ENCODE data around the gene PROM1.

DNA sequence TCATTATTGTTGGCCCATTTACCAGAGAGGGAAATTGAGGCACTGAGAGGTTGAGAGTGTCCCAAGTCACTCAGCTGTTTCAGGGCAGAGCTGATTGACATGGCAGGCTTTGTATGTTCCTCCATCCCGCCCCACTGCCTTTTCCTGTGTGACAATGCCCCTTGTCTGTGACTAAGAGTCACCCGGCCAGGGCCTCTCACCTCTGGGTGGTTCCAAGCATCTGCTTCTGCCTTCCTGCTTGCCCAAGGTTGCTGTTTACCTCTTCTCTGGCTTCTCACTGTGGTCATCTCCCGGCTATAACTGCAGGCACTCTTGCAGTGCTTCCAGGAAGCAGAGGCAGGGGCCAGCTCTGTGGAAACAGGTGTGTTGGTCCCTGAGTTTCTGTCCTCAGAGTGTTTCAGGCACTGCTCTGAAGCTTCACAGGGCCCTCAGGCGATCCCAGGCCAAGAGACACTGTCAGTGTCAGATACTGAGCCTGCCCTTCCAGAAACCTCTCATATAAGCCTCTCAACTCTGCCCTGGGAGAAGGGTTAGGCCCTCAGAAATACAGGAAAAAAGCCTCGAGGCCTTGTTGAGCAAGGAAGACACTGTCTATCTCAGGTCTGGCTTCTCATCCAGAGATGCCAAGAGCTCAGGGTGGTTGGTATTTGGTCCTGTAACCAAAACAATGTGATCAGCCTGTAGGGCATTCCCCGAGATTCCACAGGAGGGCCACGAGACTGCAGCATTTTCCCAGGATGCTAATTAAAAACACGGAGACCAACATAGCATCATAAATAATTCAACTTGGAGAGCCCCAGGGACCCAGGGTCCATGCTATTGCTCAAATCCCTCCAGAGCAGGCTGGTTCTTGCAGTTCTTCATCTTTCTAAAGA lies 42.0 kb upstream of the PROM1 start:
- TF ChIP-seq, protein P1, sequence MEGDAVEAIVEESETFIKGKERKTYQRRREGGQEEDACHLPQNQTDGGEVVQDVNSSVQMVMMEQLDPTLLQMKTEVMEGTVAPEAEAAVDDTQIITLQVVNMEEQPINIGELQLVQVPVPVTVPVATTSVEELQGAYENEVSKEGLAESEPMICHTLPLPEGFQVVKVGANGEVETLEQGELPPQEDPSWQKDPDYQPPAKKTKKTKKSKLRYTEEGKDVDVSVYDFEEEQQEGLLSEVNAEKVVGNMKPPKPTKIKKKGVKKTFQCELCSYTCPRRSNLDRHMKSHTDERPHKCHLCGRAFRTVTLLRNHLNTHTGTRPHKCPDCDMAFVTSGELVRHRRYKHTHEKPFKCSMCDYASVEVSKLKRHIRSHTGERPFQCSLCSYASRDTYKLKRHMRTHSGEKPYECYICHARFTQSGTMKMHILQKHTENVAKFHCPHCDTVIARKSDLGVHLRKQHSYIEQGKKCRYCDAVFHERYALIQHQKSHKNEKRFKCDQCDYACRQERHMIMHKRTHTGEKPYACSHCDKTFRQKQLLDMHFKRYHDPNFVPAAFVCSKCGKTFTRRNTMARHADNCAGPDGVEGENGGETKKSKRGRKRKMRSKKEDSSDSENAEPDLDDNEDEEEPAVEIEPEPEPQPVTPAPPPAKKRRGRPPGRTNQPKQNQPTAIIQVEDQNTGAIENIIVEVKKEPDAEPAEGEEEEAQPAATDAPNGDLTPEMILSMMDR (conservative IDR thresholded peaks at IDR 0.05 in 1 of 2, IDR thresholded peaks at IDR 0.05 in 1 of 2; ENCODE audit: low read depth in 1 of 2, low read length in 2 of 2), result no peak
- TF ChIP-seq EZH2 (IDR thresholded peaks at IDR 0.05; ENCODE audit: low read length, missing control alignments), result no peak

Measured in fibroblast of lung (primary cell).